ENCODE data around the gene CMBL.
A peak's percentile ranks its signal among the peaks of the same experiment; 100 is the strongest.
"Not testable (repeated sequence)": the region's sequence is repeated elsewhere in the genome, so short reads cannot be mapped to it uniquely, and the experiment has no call there.

The CMBL gene

GRCh38 chr5:10310066-10310779 is 2.5 kb upstream of the CMBL start:
- peak; percentile 53 for DNase-seq

- peak; percentile 19 for DNase-seq
Observed at GRCh38 chr5:10308844-10309243, 1.1 kb upstream of the CMBL start.

GRCh38 chr5:10306806-10307205 is 896 bp downstream of the CMBL start:
- peak; percentile 8 for DNase-seq

- no peak for DNase-seq
Observed at GRCh38 chr5:10306114-10306513, 1.6 kb downstream of the CMBL start.

- no peak for DNase-seq
Observed at GRCh38 chr5:10304932-10305331, 2.8 kb downstream of the CMBL start.

GRCh38 chr5:10303699-10304170 is 4.0 kb downstream of the CMBL start:
- DNase-seq = no peak

GRCh38 chr5:10303201-10303600 is 4.5 kb downstream of the CMBL start:
- no peak for DNase-seq

- no peak for DNase-seq
Observed at GRCh38 chr5:10301842-10302610, 5.7 kb downstream of the CMBL start.

GRCh38 chr5:10301266-10301665 is 6.4 kb downstream of the CMBL start:
- DNase-seq = no peak

- DNase-seq = no peak
Observed at GRCh38 chr5:10300246-10300645, 7.5 kb downstream of the CMBL start.

- peak; percentile 38 for DNase-seq
Observed at GRCh38 chr5:10297646-10298204, 10.0 kb downstream of the CMBL start.

GRCh38 chr5:10295619-10296326 is 11.9 kb downstream of the CMBL start:
- peak; percentile 37 for DNase-seq

- DNase-seq = peak; percentile 6
Observed at GRCh38 chr5:10293907-10294662, 13.6 kb downstream of the CMBL start.

GRCh38 chr5:10291692-10292339 is 15.9 kb downstream of the CMBL start:
- DNase-seq = no peak

- DNase-seq = peak; percentile 17
Observed at GRCh38 chr5:10290438-10290837, 17.3 kb downstream of the CMBL start.

- peak; percentile 27 for DNase-seq
Observed at GRCh38 chr5:10289991-10290390, 17.7 kb downstream of the CMBL start.

GRCh38 chr5:10289353-10289752 is 18.3 kb downstream of the CMBL start:
- peak; percentile 2 for DNase-seq

GRCh38 chr5:10288592-10289219 is 19.0 kb downstream of the CMBL start:
- peak; percentile 71 for DNase-seq

GRCh38 chr5:10286862-10287227 is 20.9 kb downstream of the CMBL start:
- no peak for DNase-seq

GRCh38 chr5:10286162-10286861 is 21.4 kb downstream of the CMBL start:
- DNase-seq = no peak

- not testable (repeated sequence) for DNase-seq
Observed at GRCh38 chr5:10285362-10285761, 22.3 kb downstream of the CMBL start.

Data from activated effector memory CD4-positive, alpha-beta T cell treated with anti-CD3 and anti-CD28 coated beads, Interleukin-2, amount 50 U/mL, for 16 hours (primary cell).